Loucy (cell line): ENCODE data around the gene RAB11FIP3.
"Not testable (repeated sequence)": the region's sequence is repeated elsewhere in the genome, so short reads cannot be mapped to it uniquely, and the experiment has no call there.

Source experiments
- H2AFZ ChIP-seq: fragments of 200-600 bp; sonication (generic); 2 replicates; pipeline ENCODE4 v1.6.0; 2016; ENCODE audit warnings: antibody characterized with exemption, mild to moderate bottlenecking, low read length, moderate library complexity
- H3F3A ChIP-seq: fragments of 200-600 bp; 2 replicates; pipeline ENCODE4 v1.6.0; 2016; ENCODE audit warnings: antibody characterized with exemption, low read depth, mild to moderate bottlenecking
- H3K27me3 ChIP-seq: fragments of 200-600 bp; sonication (generic); 2 replicates; pipeline ENCODE4 v1.6.1; 2014; ENCODE audit warnings: low read length, mild to moderate bottlenecking; ENCODE audit not compliant: insufficient read depth, poor library complexity, severe bottlenecking
- H3K36me3 ChIP-seq: fragments of 200-600 bp; sonication (generic); 2 replicates; pipeline ENCODE4 v1.6.1; 2016; ENCODE audit warnings: low read length; ENCODE audit not compliant: insufficient read depth
- H3K4me1 ChIP-seq: fragments of 200-600 bp; sonication (generic); 2 replicates; pipeline ENCODE4 v1.5.1; 2014; ENCODE audit warnings: low read length, mild to moderate bottlenecking; ENCODE audit not compliant: insufficient read depth, poor library complexity, severe bottlenecking
- H3K4me2 ChIP-seq: fragments of 200-600 bp; sonication (generic); 2 replicates; pipeline ENCODE4 v1.6.0; 2014; ENCODE audit warnings: antibody characterized with exemption, low read length, low read depth, mild to moderate bottlenecking; ENCODE audit not compliant: poor library complexity, severe bottlenecking
- H3K4me3 ChIP-seq: fragments of 200-600 bp; sonication (generic); 2 replicates; pipeline ENCODE4 v1.5.1; 2014; ENCODE audit warnings: low read length, mild to moderate bottlenecking, mixed read lengths; ENCODE audit not compliant: poor library complexity, severe bottlenecking
- H3K79me2 ChIP-seq: fragments of 200-600 bp; sonication (generic); 2 replicates; pipeline ENCODE4 v1.6.1; 2014; ENCODE audit warnings: low read length; ENCODE audit not compliant: insufficient read depth
- H3K9ac ChIP-seq: fragments of 200-600 bp; sonication (generic); 2 replicates; pipeline ENCODE4 v1.6.0; 2014; ENCODE audit warnings: mild to moderate bottlenecking, low read depth, low read length, moderate library complexity; ENCODE audit not compliant: poor library complexity, severe bottlenecking
- H3K9me2 ChIP-seq: fragments of 200-600 bp; sonication (generic); replicated peaks from 2 replicates; pipeline ENCODE4 v1.6.1; 2016; ENCODE audit warnings: low read depth, low read length, mixed read lengths
- H3K9me3 ChIP-seq: fragments of 200-600 bp; sonication (generic); 2 replicates; pipeline ENCODE4 v1.6.1; 2014; ENCODE audit warnings: mild to moderate bottlenecking, antibody characterized with exemption, low read length, low read depth; ENCODE audit not compliant: insufficient read depth
- H4K20me1 ChIP-seq: fragments of 200-600 bp; sonication (generic); 2 replicates; pipeline ENCODE4 v1.6.0; 2014; ENCODE audit warnings: antibody characterized with exemption, low read length, mild to moderate bottlenecking; ENCODE audit not compliant: insufficient read depth, poor library complexity, severe bottlenecking
- CTCF ChIP-seq: fragments of 200-600 bp; sonication (generic); conservative IDR thresholded peaks from 2 replicates; pipeline ENCODE4 v1.5.1; 2014; ENCODE audit warnings: mild to moderate bottlenecking, antibody characterized with exemption, low read length
- EZH2phosphoT487 ChIP-seq: fragments of 200-600 bp; IDR thresholded peaks from 2 replicates; pipeline ENCODE4 v1.6.1; 2018; ENCODE audit warnings: antibody characterized with exemption, mild to moderate bottlenecking, moderate library complexity, borderline replicate concordance

Gene RAB11FIP3

GRCh38 chr16:503150-504071, 78.0 kb downstream of the RAB11FIP3 start:
- no peaks in the 10 kb centered on the region for H3K9me2 ChIP-seq
- H3K9ac ChIP-seq = no peak overlapping the region
- H3K36me3 ChIP-seq = no peaks in the 10 kb centered on the region
- H3K9me3 ChIP-seq = no peaks in the 10 kb centered on the region
- TF ChIP-seq EZH2phosphoT487 (no peak), CTCF (no peak)
- H3K4me3 ChIP-seq = no peak overlapping the region
- H4K20me1 ChIP-seq = no peaks in the 10 kb centered on the region
- H3K27me3 ChIP-seq = no peaks in the 10 kb centered on the region
- no peak overlapping the region for H2AFZ ChIP-seq
- no peaks in the 10 kb centered on the region for H3K79me2 ChIP-seq
- no peak overlapping the region for H3K4me2 ChIP-seq
- H3K4me1 ChIP-seq = no peaks in the 10 kb centered on the region
- no peaks in the 10 kb centered on the region for H3F3A ChIP-seq

GRCh38 chr16:505479-506245, 80.2 kb downstream of the RAB11FIP3 start:
- Histone ChIP-seq H3K4me1 (no peaks in the 10 kb centered on the region), H3F3A (no peaks in the 10 kb centered on the region), H3K79me2 (no peaks in the 10 kb centered on the region), H3K4me2 (no peak overlapping the region), H3K4me3 (no peak overlapping the region), H3K9me2 (no peaks in the 10 kb centered on the region), H2AFZ (no peak overlapping the region), H3K9ac (no peak overlapping the region), H3K9me3 (no peaks in the 10 kb centered on the region), H3K36me3 (no peaks in the 10 kb centered on the region), H3K27me3 (no peaks in the 10 kb centered on the region), H4K20me1 (no peaks in the 10 kb centered on the region)
- no peak for TF ChIP-seq EZH2phosphoT487

- no peak overlapping the region for H2AFZ ChIP-seq
- H3K79me2 ChIP-seq = no peaks in the 10 kb centered on the region
- H3K9ac ChIP-seq = no peak overlapping the region
- H4K20me1 ChIP-seq = no peaks in the 10 kb centered on the region
- H3K27me3 ChIP-seq = no peaks in the 10 kb centered on the region
- no peak overlapping the region for H3K4me2 ChIP-seq
- H3K36me3 ChIP-seq = no peaks in the 10 kb centered on the region
- TF ChIP-seq CTCF (no peak), EZH2phosphoT487 (no peak)
- H3F3A ChIP-seq = no peaks in the 10 kb centered on the region
- H3K4me1 ChIP-seq = no peaks in the 10 kb centered on the region
- no peaks in the 10 kb centered on the region for H3K9me2 ChIP-seq
- H3K9me3 ChIP-seq = no peaks in the 10 kb centered on the region
- H3K4me3 ChIP-seq = no peak overlapping the region
These were observed 80.7 kb downstream of the RAB11FIP3 start for GRCh38 chr16:506246-506546.

GRCh38 chr16:507527-507926, 82.1 kb downstream of the RAB11FIP3 start:
- H3K9me2 ChIP-seq, H4K20me1 ChIP-seq, H3K4me3 ChIP-seq, H3K27me3 ChIP-seq, H3K9me3 ChIP-seq, H3K9ac ChIP-seq, H3K4me2 ChIP-seq, H3F3A ChIP-seq, H3K79me2 ChIP-seq, H3K36me3 ChIP-seq, H2AFZ ChIP-seq, H3K4me1 ChIP-seq: not testable (repeated sequence)
